COR-L47 (cell line): Measurements from ENCODE around the gene HOMER3.
"Not testable (repeated sequence)": the region's sequence is repeated elsewhere in the genome, so short reads cannot be mapped to it uniquely, and the experiment has no call there.

ENCODE experiments used
- DNase-seq: peaks from one replicate; lab custom pipeline; 2025; lab: John Stamatoyannopoulos, UW

HOMER3 gene

DNA sequence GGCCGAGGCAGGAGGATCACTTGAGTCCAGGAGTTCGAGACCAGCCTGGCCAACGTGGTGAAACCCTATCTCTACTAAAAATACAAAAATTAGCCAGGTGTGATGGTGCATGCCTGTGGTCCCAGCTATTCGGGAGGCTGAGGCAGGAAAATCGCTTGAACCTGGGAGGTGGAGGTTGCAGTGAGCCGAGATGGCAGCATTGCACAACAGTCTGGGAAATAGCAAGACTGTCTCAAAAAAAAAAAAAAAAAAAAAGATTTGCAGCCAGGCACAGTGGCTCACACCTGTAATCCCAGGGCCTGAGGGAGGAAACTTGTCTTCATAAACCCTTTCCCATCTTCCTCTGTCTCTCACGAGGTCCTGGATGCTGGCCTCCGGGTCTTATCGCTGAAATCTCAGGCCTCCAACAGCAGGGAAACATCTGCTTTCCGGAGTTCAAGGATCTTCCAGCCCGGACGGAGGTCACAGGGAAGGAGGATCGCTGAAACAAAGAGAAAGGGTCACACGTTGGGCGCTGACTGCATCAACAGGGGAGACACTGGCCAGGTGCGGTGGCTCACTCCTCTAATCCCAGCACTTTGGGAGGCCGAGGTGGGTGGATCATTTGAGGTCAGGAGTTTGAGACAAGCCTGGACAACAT lies 11.5 kb upstream of the HOMER3 start:
- not testable (repeated sequence) for DNase-seq

DNA sequence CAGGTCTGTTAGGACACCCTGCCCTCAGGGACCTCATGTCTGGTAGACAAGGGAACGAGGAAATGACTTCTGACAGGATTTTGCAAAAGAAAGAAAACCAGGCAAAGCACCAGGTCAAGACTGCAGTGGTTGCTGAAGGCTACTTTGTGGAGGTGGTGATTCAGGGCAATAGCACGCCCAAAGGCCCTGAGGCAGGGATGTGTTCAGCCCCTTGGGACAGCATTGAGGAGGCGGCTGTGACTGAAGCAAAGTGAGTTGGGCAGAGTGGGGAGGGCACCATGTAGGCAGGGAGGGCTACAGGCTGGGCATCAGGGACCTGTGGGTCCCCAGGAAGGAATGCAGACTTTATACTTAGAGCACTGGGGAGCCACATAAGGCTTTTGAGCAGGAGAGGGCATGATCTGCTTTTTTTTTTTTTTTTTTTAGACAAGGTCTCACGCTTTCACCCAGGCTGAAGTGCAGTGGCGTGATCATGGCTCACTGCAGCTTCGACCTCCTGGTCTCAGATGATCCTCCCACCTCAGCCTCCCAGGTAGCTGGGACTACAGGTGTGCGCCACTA lies 10.8 kb upstream of the HOMER3 start:
- no peak for DNase-seq

DNA sequence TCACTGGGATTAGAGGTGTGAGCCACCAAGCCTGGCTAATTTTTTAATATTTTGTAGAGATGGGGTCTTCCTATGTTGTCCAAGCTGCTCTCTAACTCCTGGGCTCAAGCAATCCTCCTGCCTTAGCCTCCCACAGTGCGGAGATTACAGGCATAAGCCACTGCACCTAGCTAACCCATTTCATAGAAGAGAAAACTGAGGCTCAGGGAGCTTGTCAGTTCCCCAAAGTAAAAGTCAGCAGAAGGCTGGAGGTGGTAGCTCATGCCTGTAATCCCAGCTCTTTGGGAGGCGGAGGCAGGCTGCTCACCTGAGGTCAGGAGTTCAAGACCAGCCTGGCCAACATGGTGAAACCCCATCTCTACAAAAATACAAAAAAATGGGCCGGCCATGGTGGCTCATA lies 8.8 kb upstream of the HOMER3 start:
- no peak for DNase-seq

DNA sequence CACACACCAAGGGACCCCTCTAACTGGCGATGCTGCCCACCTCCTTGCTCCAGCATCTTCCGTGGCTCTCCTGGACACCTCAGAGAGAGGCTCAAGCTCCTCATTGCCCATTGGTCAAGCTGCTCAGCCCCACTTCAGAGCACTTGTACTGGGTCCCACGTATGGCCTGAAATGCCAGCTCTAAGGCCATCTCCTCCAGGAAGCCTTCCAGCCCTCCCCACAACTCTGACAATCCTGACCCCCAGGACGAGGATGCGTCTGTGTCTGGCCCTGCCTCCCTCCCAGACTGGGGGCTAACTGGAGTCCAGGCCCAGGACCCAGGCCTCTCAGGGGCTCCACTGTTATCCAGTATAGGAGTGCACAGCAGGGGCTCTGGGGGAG lies 7.9 kb upstream of the HOMER3 start:
- no peak for DNase-seq

DNA sequence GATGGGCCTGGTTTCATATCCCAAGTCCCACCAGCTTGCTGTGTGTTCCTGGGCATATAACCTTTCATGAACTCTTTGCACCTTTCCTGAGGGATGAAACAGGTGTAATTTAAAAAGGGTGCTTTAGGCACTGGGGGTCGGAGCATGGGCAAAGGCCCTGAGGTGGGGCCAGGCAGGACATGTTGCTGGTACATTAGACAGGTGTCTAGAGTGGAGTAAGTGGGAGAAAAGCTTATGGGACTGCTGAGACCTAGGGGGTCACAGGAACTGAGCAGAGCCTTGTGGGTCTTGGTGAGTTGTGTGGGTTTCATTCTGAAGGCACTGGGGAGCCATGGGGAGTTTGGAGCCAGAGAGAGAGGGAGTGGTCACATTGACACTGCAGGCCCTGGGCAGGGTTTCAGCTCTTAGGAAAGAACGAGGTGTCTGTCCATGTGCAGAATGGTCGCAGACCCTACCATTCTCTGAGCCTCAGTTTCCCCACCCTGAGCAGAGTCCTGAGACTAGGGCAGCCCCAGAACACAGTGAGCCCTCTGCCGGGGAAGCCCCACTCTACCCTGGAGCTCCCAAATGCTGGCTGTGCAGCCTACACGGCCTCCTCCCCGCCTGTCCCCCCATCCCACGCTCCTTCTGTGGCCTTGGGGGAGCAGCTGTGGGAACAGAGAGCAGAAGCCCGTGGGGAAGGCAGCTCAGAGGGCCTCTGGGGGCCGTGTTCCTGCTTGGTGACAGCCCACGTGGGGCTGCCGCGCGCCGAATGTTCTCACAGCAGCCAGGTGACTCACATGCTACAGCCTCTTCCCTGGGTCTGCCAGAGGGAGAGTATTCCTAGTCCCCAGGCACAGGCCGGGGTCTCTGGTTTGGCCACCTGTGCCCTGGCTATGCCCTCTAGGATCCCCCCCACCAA lies 7.3 kb upstream of the HOMER3 start:
- no peak for DNase-seq

DNA sequence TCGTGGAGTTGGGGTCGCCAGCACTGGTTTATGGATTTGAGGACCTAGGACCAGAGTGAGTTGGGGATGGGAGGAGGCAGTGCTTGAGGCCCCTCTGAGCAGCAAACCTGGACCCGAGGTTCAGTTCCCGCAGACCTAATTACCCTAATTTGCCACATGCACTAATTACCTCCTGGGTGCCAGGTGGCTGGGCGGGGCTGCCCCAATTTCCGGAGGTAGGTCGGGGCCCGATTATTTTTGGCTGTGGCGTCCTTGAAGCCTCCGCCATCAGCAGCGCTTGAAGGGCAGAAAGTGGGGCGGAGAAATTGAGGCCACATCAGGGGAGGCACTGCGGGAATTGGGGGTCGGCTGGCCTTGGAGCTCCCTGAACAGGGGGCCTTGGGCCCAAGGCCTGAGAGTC lies 5.9 kb upstream of the HOMER3 start:
- peak; percentile 14 for DNase-seq

DNA sequence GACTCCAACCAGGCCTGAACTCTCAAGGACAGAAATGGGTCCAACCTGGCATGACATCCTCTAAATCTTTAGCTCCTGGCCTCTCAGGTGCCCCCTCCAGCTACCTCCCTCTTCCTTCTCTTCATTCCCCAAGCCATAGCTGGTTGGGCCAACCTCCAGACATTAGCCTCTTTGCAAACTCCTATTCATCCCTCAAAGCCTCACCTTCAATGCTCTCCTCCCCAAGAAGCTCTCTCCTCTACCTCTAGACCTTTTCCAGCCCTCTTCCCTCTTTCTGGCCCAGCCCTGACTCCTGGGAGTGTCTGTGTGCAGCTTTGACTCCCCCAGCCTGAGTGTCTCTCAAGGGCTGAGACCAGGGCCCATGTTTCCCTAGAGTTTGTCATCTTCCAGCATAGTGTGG lies 5.3 kb upstream of the HOMER3 start:
- DNase-seq, result no peak

DNA sequence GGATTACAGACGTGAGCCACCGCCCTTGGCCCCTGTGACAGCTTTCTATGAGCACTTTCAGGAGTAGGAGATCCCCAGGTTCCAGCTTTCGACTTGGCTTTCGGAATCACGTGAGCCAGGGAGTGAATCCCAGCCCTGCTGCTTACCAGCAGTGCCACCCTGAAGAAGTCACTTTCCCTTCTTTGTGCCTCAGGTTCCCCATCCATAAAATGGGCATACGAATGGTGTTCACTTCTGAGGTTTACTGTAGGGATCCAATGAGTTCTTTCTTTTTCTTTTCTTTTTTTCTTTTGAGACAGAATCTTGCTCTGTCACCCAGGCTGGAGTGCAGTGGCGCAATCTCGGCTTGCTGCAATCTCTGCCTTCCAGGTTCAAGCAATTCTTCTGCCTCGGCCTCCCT lies 4.3 kb upstream of the HOMER3 start:
- no peak for DNase-seq

DNA sequence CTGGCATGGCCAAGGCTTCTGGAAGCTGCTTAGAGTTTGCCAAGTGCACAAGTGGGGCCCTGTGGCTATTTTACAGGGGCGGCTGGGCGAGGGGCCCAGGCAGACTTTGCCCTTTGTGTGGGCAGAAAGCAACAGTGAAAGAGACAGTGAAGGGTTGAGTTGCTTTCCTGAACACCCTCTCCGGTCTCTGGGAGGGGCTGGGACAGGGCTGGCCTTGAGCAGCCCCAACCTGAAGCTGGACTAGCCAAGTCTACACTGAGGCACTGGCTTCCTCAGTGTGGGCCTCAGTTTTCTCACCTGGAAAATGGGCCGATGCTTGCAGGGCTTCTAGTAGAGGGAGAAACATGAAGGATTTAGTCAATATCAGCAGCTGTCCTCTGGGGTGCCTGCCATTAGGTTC lies 2.4 kb upstream of the HOMER3 start:
- no peak for DNase-seq

DNA sequence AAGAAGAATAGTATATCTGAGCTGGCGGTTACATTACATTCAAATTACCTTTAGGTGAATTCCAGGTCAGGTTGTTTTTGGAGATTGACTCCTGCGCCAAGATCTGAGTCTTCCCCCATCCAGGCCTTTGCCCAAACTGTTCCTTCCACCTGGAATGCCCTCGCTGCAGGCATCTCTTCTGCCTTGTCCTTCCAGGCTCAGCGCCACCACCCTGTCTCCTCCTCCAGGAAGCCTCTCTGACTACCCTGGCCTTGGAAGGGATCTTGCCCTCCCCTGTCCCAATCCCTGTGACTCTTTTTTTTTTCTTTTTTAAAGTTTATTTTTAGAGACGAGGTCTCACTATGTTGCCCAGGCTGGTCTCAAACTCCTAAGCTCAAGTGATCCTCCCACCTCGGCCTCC lies 1.7 kb upstream of the HOMER3 start:
- DNase-seq, result no peak

DNA sequence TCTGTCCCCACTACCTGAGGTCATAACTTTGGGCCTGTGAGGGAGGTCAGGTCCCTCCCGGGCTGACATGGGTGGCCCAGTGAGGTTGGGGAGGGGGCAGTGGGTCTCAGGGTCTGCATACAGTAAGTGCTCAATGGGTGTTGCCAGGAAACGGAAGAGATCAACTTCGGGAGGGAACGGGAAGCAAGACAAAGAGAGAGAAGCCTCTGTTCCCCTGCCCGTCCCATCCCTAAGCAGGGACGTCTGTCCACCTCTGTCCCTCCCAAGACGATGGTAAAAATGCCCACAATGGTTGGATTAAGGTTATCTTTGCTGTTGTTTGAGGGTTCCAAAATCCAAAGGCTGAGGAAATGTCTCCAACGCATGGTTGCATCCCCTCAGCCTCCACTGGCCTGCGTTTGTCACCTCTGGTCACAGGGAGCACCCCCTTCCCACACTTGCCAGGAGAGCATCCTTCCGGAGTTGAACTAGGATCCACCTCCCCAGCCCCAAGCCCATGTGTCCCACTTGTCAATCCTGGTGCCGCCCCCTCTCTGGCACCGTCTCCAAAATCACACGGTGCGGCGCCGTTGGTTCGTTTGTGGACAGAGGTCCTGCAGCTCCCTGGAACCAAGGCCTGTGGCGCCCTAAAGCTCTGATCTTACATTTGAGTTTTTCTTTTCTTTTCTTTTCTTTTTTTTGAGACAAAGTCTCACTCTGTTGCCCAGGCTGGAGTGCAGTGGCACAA lies 774 bp upstream of the HOMER3 start:
- no peak for DNase-seq

DNA sequence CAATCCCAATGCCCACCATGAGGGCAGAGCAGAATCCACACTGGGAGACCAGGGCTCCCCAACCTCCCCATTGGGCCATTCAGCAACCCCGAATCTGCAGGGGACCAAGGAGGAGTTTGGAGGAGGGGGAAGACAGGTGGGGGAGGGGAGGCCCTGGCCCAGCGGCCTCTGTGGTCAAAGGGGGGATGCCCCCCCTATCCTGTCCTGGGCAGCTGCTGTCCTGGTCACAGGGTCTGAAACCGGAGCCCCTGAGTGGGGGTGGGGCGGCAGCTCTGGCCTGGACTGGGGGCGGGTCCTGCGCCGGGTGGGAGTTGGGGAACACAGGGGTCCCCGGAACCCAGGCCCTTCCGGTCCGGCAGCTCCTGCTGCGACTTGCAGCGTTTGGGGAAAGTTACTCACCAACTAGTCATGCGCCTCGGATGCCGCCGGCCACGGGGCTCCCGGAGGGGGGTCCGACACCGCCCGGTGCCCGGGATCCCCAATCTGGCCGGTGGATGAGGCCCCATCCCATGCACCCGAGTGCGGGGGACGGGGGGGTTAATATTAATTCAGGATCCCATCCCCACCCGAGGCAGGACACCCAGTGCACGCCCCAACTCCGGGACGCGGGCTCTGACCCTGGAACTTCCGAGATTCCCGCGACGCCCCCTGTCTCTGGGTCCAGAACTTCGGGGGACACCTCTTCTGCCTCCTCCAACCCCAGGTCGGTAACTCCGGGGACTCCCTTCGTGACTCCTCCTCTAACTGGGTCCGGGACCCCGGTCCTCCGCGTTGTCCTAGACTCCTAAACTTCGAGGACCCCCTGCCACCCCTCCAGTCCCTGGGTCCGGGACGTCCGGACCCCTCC lies 872 bp downstream of the HOMER3 start:
- no peak for DNase-seq

DNA sequence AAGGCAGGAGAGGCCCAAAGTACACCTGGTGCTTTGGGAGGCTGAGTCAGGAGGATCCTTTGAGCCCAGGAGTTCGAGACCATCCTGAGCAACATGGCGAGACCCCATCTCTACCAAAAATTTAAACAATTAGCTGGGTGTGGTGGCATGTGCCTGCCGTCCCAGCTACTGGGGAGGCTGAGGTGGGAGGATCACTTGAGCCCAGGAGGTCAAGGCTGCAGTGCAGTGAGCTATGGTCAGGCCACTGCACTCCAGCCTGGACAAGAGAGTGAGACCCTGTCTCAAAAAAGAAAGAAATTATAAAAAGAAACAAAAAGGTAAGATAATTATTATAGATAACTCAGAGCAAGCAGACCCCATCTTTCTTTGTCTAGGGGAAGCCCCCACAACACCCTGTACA lies 1.9 kb downstream of the HOMER3 start:
- no peak for DNase-seq

DNA sequence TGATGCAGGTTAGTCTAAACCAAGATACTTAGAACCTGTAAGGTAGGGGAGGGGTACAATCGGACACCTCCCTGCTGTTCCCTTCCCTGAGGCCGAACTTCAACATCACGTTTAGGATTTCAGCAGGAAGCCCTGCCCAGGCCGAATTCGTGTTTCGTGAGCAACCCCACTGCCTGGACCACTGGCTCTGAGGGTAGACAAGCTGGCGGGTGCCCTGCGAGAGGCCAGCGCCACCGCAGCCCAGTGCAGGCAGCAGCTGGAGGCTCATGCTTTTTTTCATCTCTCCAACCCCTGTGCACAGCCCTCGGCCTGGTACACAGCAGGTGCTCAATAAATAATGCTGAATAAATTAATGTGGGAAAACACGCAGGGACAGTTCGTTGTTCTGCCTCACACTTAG lies 7.7 kb downstream of the HOMER3 start:
- DNase-seq, result no peak

DNA sequence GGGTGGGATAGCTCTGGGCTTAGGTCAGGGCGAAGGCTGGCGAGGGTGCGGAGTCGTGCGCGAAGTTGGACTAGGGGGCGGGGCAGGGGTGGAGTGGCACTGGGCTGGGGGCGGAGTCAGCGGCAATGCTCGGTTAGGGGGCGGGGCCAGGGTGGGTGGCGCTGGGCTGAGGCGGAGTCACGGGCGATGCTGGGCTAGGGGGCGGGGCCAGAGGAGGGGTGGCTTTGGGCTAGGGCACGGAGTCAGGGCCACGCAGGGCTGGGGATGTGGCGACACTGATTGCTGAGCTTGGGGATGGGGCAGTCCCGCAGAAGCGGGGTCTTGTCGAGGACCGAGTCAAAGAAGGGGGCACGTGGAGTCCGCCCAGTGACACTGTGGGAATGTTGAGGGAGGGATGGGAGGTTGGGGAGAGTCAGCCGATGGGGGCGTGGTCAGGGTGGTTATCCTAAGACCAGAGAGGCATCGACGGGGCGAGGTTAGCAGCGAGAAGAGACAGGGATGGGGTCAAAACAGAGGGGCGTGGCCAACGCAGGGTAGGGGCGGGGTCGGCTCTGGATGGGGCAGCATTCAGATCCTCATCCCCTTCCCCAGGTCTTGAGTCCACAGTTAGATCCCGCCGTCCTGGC lies 8.7 kb downstream of the HOMER3 start:
- no peak for DNase-seq

DNA sequence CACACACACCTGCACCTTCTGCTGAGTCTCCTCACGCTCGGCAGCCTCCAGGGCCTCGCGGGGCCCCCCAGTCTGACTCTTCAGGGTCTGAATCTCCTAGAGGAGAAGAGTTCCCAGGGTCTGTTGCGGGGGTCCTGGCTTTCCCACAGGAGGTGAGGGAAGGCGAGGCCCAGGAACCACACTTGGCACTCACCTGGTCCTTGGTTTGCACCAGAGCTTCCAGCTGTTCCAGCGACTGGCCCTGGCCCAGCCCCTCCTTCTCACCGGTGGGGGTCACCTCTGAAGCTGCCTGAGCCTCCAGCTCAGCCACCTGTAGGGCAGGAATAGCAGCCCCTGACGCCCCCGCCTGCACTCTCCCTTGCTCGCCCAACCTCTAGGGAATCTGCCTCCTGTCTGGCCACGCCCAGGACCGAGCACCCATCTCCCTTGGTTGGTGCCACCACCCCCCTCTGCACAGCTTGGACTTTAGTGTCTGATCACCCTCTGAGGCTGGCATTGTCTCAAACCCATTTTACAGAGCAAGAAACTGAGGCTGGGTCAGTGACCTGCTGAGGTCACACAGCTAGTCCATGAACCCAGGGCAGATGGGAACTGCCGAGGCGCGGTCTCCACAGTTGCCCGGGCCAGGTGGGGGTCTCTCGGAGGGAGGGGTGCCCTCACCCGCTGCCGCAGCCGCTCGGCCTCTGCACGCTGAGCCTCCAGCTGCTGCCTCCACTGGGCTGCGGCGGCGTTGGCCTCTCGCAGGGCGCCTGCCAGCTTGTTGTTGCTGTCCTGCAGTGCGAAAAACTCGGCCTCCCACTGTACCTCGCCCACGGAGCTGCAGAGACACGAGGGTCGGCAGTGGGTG lies 9.5 kb downstream of the HOMER3 start:
- DNase-seq, result no peak

DNA sequence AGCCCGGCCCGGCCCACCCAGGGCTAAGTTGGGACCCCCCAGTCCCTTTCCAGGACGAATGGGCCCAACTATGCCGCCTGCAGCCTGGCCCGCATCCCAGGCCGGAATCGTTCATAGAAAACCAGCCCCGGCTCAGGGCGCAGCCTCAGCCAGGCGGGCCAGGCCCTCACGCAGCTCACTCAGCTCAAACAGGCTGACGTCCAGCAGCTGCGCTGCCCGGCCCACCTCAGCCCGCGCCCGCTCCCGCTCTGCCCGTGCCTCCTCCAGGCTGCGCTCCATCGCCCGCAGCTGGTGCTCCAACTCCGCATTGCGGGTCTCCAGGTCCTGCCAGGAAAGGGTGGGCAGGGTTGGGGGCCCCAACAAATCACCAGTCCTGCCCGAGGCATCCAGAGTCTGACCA lies 11.7 kb downstream of the HOMER3 start:
- no peak for DNase-seq

DNA sequence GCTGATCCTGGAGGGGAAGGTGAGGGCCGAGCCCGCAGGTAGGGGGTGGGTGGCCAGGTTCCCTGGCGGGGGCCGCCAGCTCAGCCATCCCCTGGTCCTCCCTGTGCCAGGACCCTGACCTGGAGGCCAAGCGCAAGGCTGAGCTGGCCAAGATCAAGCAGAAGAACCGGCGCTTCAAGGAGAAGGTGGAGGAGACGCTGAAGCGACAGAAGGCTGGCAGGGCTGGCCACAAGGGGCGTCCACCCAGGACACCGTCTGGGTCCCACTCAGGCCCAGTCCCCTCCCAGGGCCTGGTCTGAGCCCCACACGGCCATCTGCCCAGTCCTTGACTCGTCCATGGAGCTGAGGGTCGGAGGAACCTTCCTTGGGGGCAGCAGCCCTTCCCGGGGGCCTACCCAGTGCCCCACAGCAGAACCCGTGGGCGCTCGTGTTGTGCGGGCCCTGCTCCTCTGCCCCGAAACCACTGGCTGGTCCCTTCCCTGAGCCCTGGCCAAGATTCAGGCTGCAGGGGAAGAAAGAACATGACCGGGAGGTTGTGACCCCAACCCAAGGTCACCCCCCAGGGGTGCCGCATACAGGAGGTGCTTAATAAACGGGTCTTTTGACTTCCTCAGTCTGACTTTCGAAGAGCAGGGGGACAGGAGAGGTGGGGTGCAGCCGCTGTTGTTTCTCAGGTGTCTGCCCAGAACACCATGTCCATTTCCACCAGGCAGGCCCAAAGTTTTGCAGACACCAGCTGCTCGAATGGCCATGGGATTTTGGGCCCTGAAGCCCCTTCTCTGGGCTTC lies 12.8 kb downstream of the HOMER3 start:
- no peak for DNase-seq

DNA sequence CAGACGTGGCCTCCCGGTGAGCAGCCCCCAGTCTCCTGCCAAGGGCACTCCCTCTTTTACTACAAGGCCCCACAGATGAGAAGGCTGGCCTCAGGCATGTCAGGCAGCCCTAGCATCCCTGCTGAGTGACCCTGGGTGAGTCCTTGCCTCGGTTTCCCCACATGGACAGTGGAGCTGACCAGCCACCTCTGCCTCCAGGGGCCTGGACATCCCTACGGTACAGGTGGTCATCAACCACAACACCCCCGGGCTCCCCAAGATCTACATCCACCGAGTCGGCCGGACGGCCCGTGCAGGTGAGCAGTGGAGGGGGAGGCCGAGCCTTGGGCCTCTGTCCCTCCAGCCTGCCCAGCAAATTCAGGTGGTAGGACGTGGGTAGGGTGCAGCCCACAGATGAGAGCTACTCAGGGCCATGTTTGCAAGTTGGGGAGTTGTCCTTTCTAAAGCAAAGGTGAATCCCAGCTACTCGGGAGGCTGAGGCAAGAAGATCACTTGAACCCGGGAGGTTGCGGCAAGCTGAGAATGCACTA lies 16.3 kb downstream of the HOMER3 start:
- no peak for DNase-seq
